Prostate gland (tissue), 2 donors: ENCODE results near the gene GPC5. TPM values are rescaled to one million over a fixed set of nuclear protein-coding genes. Genes with fewer than 3 reads are reported as not detected.

ENCODE experiments used
- DNase-seq: peaks from one replicate; pipeline ENCODE4 v3.0.0-alpha.2; 2019; ENCODE audit warnings: low spot score
- H3K27ac ChIP-seq, 2 donors: fragments of 200-600 bp; sonication (generic); 2 replicates each; pipeline ENCODE4 v1.5.1; 2017 to 2019
- H3K27me3 ChIP-seq: fragments of 200-600 bp; sonication (generic); replicated peaks from 2 replicates; pipeline ENCODE4 v1.5.1; 2019; ENCODE audit not compliant: insufficient read depth
- H3K36me3 ChIP-seq, 2 donors: fragments of 200-600 bp; sonication (generic); 1 replicate in 1 of 2; 2 replicates in 1 of 2; pipeline versions ENCODE4 v1.5.1 to v1.8.1; 2017 to 2019
- H3K4me1 ChIP-seq: fragments of 200-600 bp; sonication (generic); replicated peaks from 2 replicates; pipeline ENCODE4 v1.5.1; 2019
- H3K4me3 ChIP-seq, 2 donors: fragments of 200-600 bp; sonication (generic); 2 replicates each; pipeline ENCODE4 v1.5.1; 2017 to 2019
- H3K9me3 ChIP-seq: fragments of 200-600 bp; sonication (generic); 2 replicates; pipeline ENCODE4 v1.5.1; 2017
- CTCF ChIP-seq, 4 experiments: fragments of 200-600 bp in 2 of 4; fragments of 450-650 bp in 2 of 4; sonication (generic) in 2 of 4; IDR thresholded peaks; 1 replicate in 3 of 4; 2 replicates in 1 of 4; pipeline ENCODE4 v1.5.1; 2016 to 2019; ENCODE audit warnings: antibody characterized with exemption in 4 of 4, mild to moderate bottlenecking in 2 of 4, moderate library complexity in 2 of 4
- POLR2A ChIP-seq: fragments of 450-650 bp; IDR thresholded peaks from one replicate; pipeline ENCODE4 v1.6.1; 2016; ENCODE audit warnings: antibody characterized with exemption, mild to moderate bottlenecking
- POLR2AphosphoS5 ChIP-seq: sonication (generic); formaldehyde crosslinking; IDR thresholded peaks from one replicate; pipeline ENCODE4 v1.6.1; 2017; ENCODE audit warnings: antibody characterized with exemption
- WGBS: methylation state at CpG from one replicate; pipeline ENCODE4 v1.1.5; 2018; 5-methylcytosine and 5-hydroxymethylcytosine counted together
- intact Hi-C: fragments of 100-400 bp; cut with DNase I; formaldehyde crosslinking; loops from one replicate; pipeline ENCODE4 v1.14.2; 2022
- total RNA-seq, 2 donors: library from RNA; depleted of rRNA; stranded (reverse); fragments of >200 nt; gene quantifications; one replicate each; pipeline ENCODE4 v1.1.0, GENCODE V29; 2016

GPC5 gene
- total RNA-seq, 2 donors from 2014 or later = 0.23 to 35.0 TPM

- no peaks in the 10 kb centered on the region for H3K9me3 ChIP-seq
- TF ChIP-seq POLR2A (no peak), CTCF (IDR thresholded peaks at IDR 0.05) (no peak), POLR2AphosphoS5 (no peak)
- no peaks in the 10 kb centered on the region for H3K27me3 ChIP-seq
- no peaks in the 10 kb centered on the region for H3K4me1 ChIP-seq
- intact Hi-C loops = no loop called here
- no peak overlapping the region for H3K27ac ChIP-seq
- DNase-seq = no peak
- no peak overlapping the region for H3K4me3 ChIP-seq
- no peaks in the 10 kb centered on the region for H3K36me3 ChIP-seq
Measured at GRCh38 chr13:91868351-91868750, 469.9 kb downstream of the GPC5 start.

- Histone ChIP-seq H3K27me3 (no peaks in the 10 kb centered on the region), H3K9me3 (no peaks in the 10 kb centered on the region), H3K27ac (no peak overlapping the region), H3K36me3 (no peaks in the 10 kb centered on the region), H3K4me1 (no peaks in the 10 kb centered on the region), H3K4me3 (no peak overlapping the region)
- no peak for DNase-seq
- intact Hi-C loops = no loop called here
- 92% methylated on average over 3 of the region's 3 CpGs for WGBS
- TF ChIP-seq POLR2A (no peak), POLR2AphosphoS5 (no peak), CTCF (IDR thresholded peaks at IDR 0.05) (no peak)
Measured at GRCh38 chr13:91878491-91878890, 480.1 kb downstream of the GPC5 start.

- Histone ChIP-seq H3K9me3 (no peaks in the 10 kb centered on the region), H3K27me3 (no peaks in the 10 kb centered on the region), H3K27ac (no peak overlapping the region), H3K4me3 (no peak overlapping the region), H3K36me3 (no peaks in the 10 kb centered on the region), H3K4me1 (no peaks in the 10 kb centered on the region)
- DNase-seq = no peak
- WGBS = 95% methylated on average over 2 of the region's 2 CpGs
- intact Hi-C loops = no loop called here
- TF ChIP-seq POLR2AphosphoS5 = no peak
- no peak for TF ChIP-seq CTCF (IDR thresholded peaks at IDR 0.05)
- no peak for TF ChIP-seq POLR2A
Measured at GRCh38 chr13:91879360-91879759, 480.9 kb downstream of the GPC5 start.

GRCh38 chr13:91882918-91883317, 484.5 kb downstream of the GPC5 start:
- H3K27ac ChIP-seq = no peak overlapping the region
- TF ChIP-seq POLR2AphosphoS5 = no peak
- no peak for TF ChIP-seq POLR2A
- no peak for TF ChIP-seq CTCF (IDR thresholded peaks at IDR 0.05)
- intact Hi-C loops = no loop called here
- DNase-seq = no peak
- H3K36me3 ChIP-seq = no peaks in the 10 kb centered on the region
- H3K9me3 ChIP-seq = no peaks in the 10 kb centered on the region
- H3K4me3 ChIP-seq = no peak overlapping the region
- H3K27me3 ChIP-seq = no peaks in the 10 kb centered on the region
- no peaks in the 10 kb centered on the region for H3K4me1 ChIP-seq

GRCh38 chr13:91889641-91890040, 491.2 kb downstream of the GPC5 start:
- no peak for TF ChIP-seq CTCF (IDR thresholded peaks at IDR 0.05)
- TF ChIP-seq POLR2A = no peak
- TF ChIP-seq POLR2AphosphoS5 = no peak
- no peaks in the 10 kb centered on the region for H3K36me3 ChIP-seq
- H3K4me3 ChIP-seq = no peak overlapping the region
- 97% methylated on average over 2 of the region's 2 CpGs for WGBS
- H3K27ac ChIP-seq = no peak overlapping the region
- intact Hi-C loops = no loop called here
- H3K27me3 ChIP-seq = no peaks in the 10 kb centered on the region
- no peaks in the 10 kb centered on the region for H3K9me3 ChIP-seq
- DNase-seq = no peak
- no peaks in the 10 kb centered on the region for H3K4me1 ChIP-seq
